Heart left ventricle (tissue), 13 donors: Measurements from ENCODE around the gene MAST1.

Experiments
- CTCF ChIP-seq, 12 donors: fragments of 200-600 bp; sonication (generic) in 4 of 12; IDR thresholded peaks; one replicate each; pipeline versions ENCODE4 v1.5.0 to v1.8.0; 2018 to 2022; ENCODE audit warnings: antibody characterized with exemption in 12 of 12, mild to moderate bottlenecking in 5 of 12
- POLR2A ChIP-seq, 2 donors: fragments of 450-650 bp; IDR thresholded peaks; one replicate each; pipeline ENCODE4 v1.6.1; 2017; ENCODE audit warnings: antibody characterized with exemption in 2 of 2, mild to moderate bottlenecking in 2 of 2, moderate library complexity in 2 of 2
- donor health status: ischemic (EF 13 %, LVEDD 7.1; RV severe dilation, severe dysfunction).
- donor health status: DM: no; HTN: yes; CAD: no.
- donor health status: DM: no; HTN: no; CAD: no.
- donor health status: ischemic (EF 25% LVEDD 6.9; RV normal size, moderate dysfunction).
- donor health status: ischemic (EF 25% LVEDD 5.7; RV mildly dilated, moderate dysfunction).
- donor health status: ischemic (EF 35%, LVEDD 5.7; RV mildly dilated, moderate dysfunction).
- donor health status: nonischemic (EF 11% LVEDD 7.7; RV severe dilation, severe dysfunction).
- donor health status: DM: yes; HTN: yes; CAD: no.
- donor health status: PGD.
- donor health status: ischemic (EF 29% LVEDD 5.4; RV normal size, mild dysfunction).
- donor health status: nonischemic (EF 23%, LVEDD 6.1; RV moderate dilation, normal function).

GRCh38 chr19:12913011-12913561 is 74.8 kb downstream of the MAST1 start:
- TF ChIP-seq POLR2A (IDR thresholded peaks at IDR 0.05) (no peak), CTCF (IDR thresholded peaks at IDR 0.05) (no peak)
